Cerebellar cortex (tissue), 1 donor: Measurements from ENCODE around the gene TMEM186.
"Not testable (repeated sequence)": the region's sequence is repeated elsewhere in the genome, so short reads cannot be mapped to it uniquely, and the experiment has no call there.

ENCODE experiments used
- DNase-seq: peaks from one replicate; pipeline ENCODE4 v3.0.0-alpha.2; 2015; ENCODE audit warnings: low spot score

TMEM186 gene, protein sequence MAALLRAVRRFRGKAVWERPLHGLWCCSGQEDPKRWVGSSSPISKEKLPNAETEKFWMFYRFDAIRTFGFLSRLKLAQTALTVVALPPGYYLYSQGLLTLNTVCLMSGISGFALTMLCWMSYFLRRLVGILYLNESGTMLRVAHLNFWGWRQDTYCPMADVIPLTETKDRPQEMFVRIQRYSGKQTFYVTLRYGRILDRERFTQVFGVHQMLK

DNA sequence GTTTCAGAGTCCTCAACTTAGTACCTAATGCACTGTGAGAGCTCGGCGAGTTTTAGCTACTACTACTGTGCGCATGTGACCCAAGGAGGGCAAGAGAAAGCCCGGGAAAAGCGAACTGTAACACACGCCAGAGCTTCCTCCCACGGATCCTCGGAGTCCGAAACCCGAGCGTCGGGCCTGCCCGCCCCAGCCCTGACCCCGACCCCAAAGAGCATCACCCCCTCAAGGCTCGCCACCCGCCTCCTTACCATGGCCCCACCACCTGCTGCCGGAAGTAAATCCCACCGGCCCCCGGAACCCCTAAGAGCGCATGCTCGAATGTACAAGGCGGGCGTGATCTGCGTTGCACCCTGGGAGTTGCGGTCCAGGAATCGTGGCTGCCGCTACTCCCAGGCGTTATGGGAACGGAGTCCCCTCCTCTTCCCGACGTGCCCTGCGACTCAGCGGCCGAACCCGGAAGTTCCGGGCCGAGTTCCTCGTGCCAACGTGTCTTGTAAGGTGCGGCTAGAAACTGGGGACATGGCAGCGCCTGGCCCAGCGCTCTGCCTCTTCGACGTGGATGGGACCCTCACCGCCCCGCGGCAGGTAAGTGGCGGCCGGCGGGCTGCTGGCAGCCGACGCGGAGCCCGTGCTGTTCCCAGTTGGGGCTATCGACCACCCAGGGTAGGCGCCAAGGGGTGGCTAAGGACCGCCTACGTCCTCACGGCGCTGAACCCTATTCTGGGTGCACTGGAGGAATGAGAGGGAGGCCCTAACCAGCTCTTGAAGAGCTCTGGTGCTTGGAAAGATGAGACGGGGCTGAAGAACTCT lies at the start of gene TMEM186, which contains the start of gene PMM2:
Gene TMEM186, minus strand, starts transcription at position 276 of the 810 bp plus-strand sequence. Its CDS starts 25 bp downstream, at position 251.
Gene PMM2, plus strand, starts transcription at position 476 of the 810 bp plus-strand sequence. Its CDS starts 44 bp downstream, at position 520.
- peak; percentile 98 for DNase-seq

- no peak for DNase-seq
Measured at GRCh38 chr16:8847145-8847544, 49.7 kb upstream of the TMEM186 start.

DNA sequence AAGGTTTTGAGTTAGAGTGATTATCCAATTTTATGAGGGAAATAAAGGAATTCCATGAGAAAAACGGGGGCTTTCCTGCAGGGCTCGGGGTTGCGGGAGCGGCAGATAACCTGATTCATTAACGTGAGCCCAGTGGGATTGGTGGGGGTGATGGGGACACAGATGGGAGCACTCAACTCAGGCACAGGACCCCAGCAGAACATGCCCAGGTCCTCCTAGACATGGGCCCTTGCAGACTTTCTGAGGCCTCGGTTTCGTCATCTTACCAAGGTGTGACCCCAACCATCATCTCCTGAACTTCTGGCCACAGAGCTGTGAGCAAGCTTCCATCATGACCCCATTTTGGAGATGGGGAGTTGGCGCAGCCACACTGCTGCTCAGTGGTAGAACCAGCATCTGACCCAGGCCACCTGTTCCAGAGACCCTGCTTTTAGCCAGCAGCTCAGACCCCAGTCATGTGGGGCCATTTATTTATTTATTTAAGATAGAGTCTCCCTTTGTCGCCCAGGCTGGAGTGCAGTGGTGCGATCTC lies 49.0 kb upstream of the TMEM186 start:
- DNase-seq, result no peak

- DNase-seq, result no peak
Measured at GRCh38 chr16:8845699-8846298, 48.4 kb upstream of the TMEM186 start.

GRCh38 chr16:8843296-8843695 lies 45.9 kb upstream of the TMEM186 start:
- not testable (repeated sequence) for DNase-seq

DNA sequence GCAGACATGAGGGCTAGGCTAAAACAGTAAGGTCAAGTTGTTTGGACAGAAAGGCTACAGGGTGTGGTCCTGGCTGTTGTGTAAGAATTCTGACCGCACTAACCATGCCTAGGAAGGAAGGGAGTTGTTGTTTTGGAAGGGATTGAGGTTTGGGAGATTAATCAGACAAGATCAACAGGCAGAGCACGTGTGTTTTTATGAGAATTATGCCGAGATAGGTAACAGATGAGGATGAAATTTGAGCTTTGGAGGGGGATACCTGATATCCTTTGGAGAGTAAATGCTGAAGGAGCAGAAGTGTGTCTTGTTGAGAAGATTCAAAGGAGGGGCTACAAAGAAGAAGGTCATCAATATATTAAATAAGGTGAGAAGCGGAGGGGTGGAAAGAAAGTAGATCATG lies 44.6 kb upstream of the TMEM186 start:
- not testable (repeated sequence) for DNase-seq

DNA sequence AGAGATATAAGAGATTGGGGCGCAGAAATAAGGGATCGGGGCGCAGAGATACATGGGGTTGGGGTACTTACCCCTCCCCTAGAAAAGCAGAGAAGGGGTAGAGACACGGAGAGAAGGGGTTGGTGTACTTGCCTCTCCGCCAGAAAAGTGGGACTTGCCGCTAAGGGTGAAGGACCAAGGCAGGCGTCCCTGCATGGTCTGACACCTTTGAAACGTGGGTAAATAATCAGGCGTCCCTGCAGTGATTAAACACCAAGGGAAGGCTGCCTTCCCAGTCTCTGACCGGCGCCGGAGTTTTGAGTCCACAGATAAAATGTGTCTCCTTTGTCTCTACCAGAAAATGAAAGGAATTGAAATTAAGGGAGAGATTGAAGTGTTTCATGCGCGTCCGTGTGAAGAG lies 40.2 kb upstream of the TMEM186 start:
- DNase-seq, result not testable (repeated sequence)

DNA sequence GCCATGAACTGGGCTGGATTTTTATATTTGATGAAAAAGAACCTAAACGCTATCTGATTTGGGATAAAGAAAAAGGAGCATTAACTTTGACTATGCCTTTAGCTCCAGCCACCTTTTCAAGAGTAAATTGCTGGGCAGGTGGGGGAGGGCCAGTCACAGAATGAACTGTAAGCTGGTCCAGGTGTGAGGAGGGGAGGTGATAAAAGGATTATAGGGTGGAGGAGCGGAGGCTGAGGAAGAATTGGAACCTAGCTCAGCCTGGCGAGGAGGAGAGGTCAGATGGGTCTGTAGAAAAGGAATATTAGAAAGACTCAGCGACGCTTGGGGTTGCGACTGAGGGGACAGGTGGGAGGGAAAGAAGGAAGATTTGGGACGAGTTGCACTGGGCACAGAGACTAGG lies 39.4 kb upstream of the TMEM186 start:
- DNase-seq, result not testable (repeated sequence)

DNA sequence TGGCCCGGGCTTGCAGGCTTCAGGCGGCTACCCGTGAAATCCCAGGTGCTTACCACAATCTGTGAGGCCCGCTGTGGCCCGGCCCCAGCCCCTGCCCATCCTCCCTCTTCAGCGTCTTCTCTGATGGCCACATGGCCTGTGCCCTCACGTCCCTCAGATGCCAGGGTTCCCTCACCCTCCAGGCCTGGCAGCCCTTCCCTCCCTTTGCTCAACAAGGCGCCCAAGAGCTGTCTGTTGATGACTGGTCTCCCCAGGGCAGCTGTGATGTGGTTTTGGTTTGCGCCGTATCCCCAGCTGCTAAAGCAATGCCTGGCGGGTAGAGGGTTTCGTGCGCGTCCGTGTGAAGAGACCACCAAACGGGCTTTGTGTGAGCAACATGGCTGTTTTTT lies 35.3 kb upstream of the TMEM186 start:
- DNase-seq, result no peak

DNA sequence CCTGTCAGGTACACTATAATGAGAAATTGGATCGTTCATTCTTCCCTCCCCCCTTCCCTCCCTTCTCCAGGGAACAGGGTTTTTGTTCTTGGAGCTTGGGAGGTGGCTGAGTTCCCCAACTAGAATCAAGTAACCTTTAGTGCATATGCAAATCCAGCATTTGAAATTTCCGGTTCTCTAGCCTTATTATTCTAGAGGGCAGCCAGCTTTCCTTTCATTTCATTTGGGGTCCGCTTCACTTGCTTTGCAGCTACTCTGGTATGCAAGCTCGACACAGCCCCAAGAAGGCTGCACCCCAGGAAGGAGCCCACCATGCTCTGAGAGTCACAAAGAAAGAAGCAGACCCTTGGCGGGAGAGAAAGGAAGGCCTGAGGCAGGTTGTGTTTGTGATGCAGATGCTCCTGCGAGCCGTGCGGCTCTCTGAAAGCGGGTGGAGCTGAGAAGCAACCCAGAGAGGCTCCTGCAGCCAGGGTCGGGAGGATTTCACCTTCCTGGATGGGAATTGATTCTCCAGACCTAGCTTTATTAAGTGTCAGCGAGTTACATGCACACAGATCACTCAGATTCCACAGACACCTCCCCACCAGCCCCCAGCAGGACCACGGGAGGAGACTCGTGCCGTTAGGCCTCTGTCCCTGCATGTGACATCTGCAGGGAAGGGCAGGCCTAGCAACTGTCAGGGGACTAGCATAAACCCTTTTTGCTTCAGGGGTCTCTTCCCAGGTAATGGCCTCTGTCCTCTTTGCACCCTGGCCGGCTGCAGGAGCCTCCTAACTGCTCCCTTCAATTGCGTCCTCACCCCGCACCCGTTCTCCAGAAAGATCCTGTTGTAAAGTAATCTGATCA lies 34.7 kb upstream of the TMEM186 start:
- no peak for DNase-seq

DNA sequence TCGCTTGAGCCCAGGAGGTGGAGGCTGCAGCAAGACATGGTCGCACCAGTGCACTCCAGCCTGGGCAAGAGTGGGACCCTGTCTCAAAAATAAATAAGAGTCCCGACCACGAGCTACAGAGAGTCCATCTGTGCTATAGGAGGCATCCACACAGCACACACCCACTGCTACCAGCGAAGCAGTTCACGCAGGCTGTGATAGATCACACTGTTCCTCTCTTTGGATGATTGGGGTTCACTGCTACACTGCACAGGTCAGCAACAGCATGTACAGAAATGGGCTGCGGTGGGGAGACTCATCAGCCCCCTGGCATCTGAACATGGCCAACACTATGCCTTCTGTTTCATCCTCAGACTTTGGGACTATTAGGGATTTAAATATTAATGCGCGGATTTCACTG lies 34.0 kb upstream of the TMEM186 start:
- no peak for DNase-seq

DNA sequence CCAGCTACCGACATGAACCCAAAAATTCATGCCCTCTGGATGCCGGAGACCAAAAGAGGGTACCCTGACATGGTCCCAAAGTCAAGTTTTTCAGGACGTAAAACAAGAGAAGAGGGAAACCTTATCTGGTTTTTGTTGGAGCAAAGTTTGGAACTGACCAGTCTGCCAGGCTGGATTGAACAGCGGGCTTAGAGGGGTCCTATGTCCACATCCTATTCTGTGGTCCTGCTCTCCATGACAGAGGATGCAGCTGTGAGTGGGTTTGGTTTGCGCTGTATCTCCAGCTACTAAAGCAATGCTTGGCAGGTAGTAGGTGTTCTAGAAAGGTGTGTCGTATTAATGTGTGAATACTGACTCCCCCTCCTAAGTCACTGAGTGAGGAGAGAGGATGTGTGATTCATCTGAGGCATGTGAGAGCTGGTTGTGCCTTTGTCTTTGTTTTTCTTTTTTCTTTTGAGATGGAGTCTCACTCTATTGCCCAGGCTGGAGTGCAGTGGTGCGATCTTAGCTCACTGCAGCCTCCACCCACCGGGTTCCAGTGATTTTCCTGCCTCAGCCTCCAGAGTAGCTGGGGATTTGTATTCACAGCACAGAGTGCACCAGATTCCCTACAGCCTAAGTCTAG lies 31.2 kb upstream of the TMEM186 start:
- no peak for DNase-seq

DNA sequence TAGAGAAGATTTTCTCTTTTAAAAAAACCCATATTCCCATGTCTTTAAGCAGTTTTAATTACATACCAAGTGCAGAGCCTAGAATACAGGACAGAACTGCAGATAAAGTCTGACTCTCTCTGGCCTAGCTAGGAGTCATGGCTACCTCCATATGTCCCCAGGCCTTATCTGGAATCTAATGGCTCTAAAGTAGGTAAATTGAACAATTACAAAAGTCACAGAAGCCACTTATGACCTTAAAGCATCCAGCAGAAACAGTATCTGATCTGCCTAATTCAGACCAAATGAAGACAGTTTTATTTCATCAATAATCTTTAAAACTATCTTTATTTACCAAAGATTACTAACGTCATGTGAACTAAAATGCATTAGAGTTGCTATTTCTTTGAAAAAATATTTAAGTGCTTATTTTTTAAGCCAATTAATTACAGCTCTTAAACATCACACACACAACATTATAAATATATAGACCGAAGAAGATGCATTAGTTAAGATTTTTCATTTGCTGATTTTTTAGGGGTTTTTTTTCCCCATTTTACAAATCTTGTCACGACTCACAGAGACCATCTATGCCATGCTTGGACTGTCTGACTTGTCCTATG lies 28.9 kb upstream of the TMEM186 start:
- DNase-seq, result no peak

GRCh38 chr16:8822403-8822802 lies 25.0 kb upstream of the TMEM186 start:
- DNase-seq, result no peak

DNA sequence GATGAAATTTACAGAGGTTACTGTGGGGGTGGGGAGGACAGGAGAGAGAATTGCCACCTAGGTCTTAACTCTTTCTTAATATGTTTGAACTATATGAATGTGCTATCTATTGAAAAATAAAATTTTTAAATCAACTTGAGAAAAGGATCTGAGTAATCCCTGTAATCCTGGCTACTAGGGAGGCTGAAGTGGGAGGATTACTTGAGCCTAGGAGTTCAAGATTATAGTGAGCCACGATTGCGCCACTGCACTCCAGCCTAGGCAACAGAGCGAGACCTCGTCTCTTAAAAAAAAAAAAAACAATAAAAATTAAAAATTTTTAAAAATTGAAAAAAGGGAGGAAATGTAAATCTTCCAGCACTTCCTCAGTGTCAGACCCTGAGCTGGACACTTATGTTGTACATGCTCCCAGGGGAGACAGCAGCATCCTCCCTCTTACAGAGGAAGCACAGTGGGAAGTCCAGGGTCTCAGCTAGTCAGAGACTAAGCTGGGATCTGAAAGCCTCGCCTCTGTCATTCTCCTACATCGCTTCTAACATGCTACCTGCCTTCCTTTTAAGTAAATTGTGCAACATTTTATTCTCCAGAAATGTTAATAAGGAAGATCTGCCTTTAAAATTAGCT lies 22.1 kb upstream of the TMEM186 start:
- no peak for DNase-seq

DNA sequence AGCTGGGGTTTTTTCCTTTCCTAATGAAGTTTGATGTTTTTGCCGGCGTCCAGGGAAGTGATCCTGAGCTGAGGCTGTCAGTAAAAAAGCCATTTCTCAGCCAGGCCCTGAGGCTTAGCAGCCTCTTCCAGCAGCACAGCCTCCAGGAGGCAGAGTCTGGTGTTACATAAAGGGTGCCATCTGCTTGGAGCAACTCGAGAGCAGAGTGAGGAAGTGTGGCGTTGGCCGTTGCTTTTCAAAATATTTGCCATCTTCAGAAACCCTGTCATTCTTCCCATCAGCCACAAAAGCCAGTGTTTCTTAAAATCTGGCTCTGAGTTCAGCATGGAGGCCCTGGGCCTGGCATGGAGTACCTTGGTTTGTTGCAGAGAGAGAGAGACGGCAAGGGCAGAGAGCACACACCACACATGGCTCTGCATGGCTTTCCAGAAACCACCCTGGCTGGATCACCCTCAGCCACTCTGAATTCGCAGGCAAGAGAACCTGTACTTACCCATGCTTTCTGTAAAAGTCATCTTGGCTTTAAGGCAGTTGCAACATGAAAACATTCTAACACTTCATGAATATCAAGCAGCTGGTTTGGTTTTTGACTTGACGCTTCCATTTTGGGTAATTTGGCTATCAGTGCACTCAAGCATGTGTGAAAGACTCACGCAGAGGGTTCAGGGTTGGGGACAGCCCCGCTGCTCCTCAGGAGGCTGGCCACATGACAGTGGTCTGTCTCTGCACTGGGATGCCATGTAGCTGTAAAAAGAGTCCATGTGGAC lies 21.2 kb upstream of the TMEM186 start:
- DNase-seq, result peak; percentile 25

- no peak for DNase-seq
Measured at GRCh38 chr16:8816967-8817655, 19.7 kb upstream of the TMEM186 start.

GRCh38 chr16:8814095-8814806 lies 16.8 kb upstream of the TMEM186 start:
- no peak for DNase-seq
